ENCODE results near the gene TEX2. TPM values are rescaled to one million over a fixed set of nuclear protein-coding genes. Genes with fewer than 3 reads are reported as not detected.
A peak's percentile ranks its signal among the peaks of the same experiment; 100 is the strongest.

The TEX2 gene
- total and polyA plus RNA-seq, 9 of the 15 experiments (the other 6 are each of a cell fraction or from before 2014, with no cell fraction given) = 4.1 to 27.6 (median 19.3) TPM

GRCh38 chr17:64129515-64129764 is 133.6 kb downstream of the TEX2 start (continued):
- TF ChIP-seq KLF6 (CRISPR knock-in tag; IDR thresholded peaks at IDR 0.05; ENCODE audit: borderline replicate concordance) (no peak), HDAC3 (IDR thresholded peaks at IDR 0.05; ENCODE audit: borderline replicate concordance, partially characterized antibody) (no peak), PRPF4 (IDR thresholded peaks at IDR 0.05; ENCODE audit: insufficient read depth, low read depth, low read length, poor library complexity, severe bottlenecking) (no peak), SAP30 (IDR thresholded peaks at IDR 0.05; ENCODE audit: borderline replicate concordance, insufficient read depth, low read depth, low read length, poor library complexity, severe bottlenecking) (peak; percentile 75), CBX5 (IDR thresholded peaks at IDR 0.05; ENCODE audit: borderline replicate concordance, low read depth) (no peak), ZNF253 (CRISPR knock-in tag; conservative IDR thresholded peaks at IDR 0.05) (no peak), MCM5 (IDR thresholded peaks at IDR 0.05; ENCODE audit: low read depth) (no peak), CHD1 (IDR thresholded peaks at IDR 0.05; ENCODE audit: low read length) (peak; percentile 91), ZNF778 (CRISPR knock-in tag; IDR thresholded peaks at IDR 0.05) (no peak), CHD7 (IDR thresholded peaks at IDR 0.05; ENCODE audit: low read depth, low read length) (no peak), SIN3B (IDR thresholded peaks at IDR 0.05; ENCODE audit: low read depth) (no peak), NCOA4 (IDR thresholded peaks at IDR 0.05; ENCODE audit: partially characterized antibody) (no peak), ZFP91 (CRISPR knock-in tag; IDR thresholded peaks at IDR 0.05) (no peak), ZBTB7A (IDR thresholded peaks at IDR 0.05; ENCODE audit: borderline replicate concordance, control insufficient read depth, low read depth, low read length) (peak; percentile 81)
